A172 (cell line): Measurements from ENCODE around the gene SPEG. TPM values are rescaled to one million over a fixed set of nuclear protein-coding genes. Genes with fewer than 3 reads are reported as not detected.

Source experiments
- DNase-seq: peaks from one replicate; pipeline ENCODE4 v3.0.0-alpha.2; 2015; ENCODE audit warnings: low spot score
- total RNA-seq: library from RNA; depleted of rRNA; stranded (reverse); fragments of >200 nt; shearing (Covaris generic); gene quantifications from 2 replicates; pipeline ENCODE4 v1.2.3, GENCODE V29; 2014; rRNA removed

SPEG gene
- total RNA-seq, 1 experiment from 2014 or later: 30.0 TPM

DNA sequence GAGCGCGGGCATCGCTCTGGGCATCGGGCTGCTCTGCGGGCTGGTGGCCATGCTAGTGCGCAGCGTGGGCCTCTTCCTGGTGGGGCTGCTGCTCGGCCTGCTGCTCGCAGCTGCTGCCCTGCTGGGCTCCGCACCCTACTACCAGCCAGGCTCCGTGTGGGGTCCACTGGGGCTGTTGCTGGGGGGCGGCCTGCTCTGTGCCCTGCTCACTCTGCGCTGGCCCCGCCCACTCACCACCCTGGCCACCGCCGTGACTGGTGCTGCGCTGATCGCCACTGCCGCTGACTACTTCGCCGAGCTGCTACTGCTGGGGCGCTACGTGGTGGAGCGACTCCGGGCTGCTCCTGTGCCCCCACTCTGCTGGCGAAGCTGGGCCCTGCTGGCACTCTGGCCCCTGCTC lies 113.0 kb downstream of the SPEG start:
- no peak for DNase-seq

Other genes with a start within 250 kb of the SPEG start
- gene ZFAND2B, start 228.1 kb upstream of the SPEG start, total RNA-seq: 44.1 and 57.6 TPM in 2 replicates
- 41.2 and 41.9 TPM in 2 replicates for gene ABCB6, start 215.9 kb upstream of the SPEG start, total RNA-seq
- 59.0 and 60.7 TPM in 2 replicates for gene ATG9A, start 205.2 kb upstream of the SPEG start, total RNA-seq
- gene ANKZF1, start 205.0 kb upstream of the SPEG start, total RNA-seq: 23.6 and 24.7 TPM in 2 replicates
- gene GLB1L, start 189.4 kb upstream of the SPEG start, total RNA-seq: 9.6 and 12.1 TPM in 2 replicates
- 16.3 and 23.1 TPM in 2 replicates for gene STK16, start 189.4 kb upstream of the SPEG start, total RNA-seq
- not detected in 2 replicates for gene TUBA4B, start 181.6 kb upstream of the SPEG start, total RNA-seq
- 106 and 115 TPM in 2 replicates for gene TUBA4A, start 180.9 kb upstream of the SPEG start, total RNA-seq
- 27.5 and 40.7 TPM in 2 replicates for gene DNAJB2, start 155.5 kb upstream of the SPEG start, total RNA-seq
- gene PTPRN, start 125.4 kb upstream of the SPEG start, total RNA-seq: 19.3 and 31.5 TPM in 2 replicates
- gene RESP18, start 102.1 kb upstream of the SPEG start, total RNA-seq: not detected in 2 replicates
- 81.7 and 91.5 TPM in 2 replicates for gene DNPEP, start 46.9 kb upstream of the SPEG start, total RNA-seq
- 30.0 and 34.5 TPM in 2 replicates for gene DES, start 16.5 kb upstream of the SPEG start, total RNA-seq
- 52.5 and 54.7 TPM in 2 replicates for gene GMPPA, start 64.0 kb downstream of the SPEG start, total RNA-seq
- gene ASIC4, start 79.6 kb downstream of the SPEG start, total RNA-seq: 0.12 and 0.43 TPM in 2 replicates
- 139 and 161 TPM in 2 replicates for gene CHPF, start 109.0 kb downstream of the SPEG start, total RNA-seq
- 1.4 and 2.2 TPM in 2 replicates for gene TMEM198, start 109.2 kb downstream of the SPEG start, total RNA-seq
- 119 and 130 TPM in 2 replicates for gene OBSL1, start 136.7 kb downstream of the SPEG start, total RNA-seq
- 0.86 TPM in 1 of 2 replicates, not detected in the other for gene INHA, start 137.5 kb downstream of the SPEG start, total RNA-seq
- gene STK11IP, start 163.0 kb downstream of the SPEG start, total RNA-seq: 15.3 and 15.4 TPM in 2 replicates
- 10.9 and 11.4 TPM in 2 replicates for gene SLC4A3, start 192.8 kb downstream of the SPEG start, total RNA-seq